Brain microvascular endothelial cell (primary cell): ENCODE measurements around the gene ZNF135.

Experiments
- DNase-seq: peaks from one replicate; pipeline ENCODE4 v3.0.0-alpha.2; 2020
- H3K27ac ChIP-seq: fragments of 250-450 bp; sonication (Bioruptor Pico); 2 replicates; pipeline ENCODE4 v1.5.1; 2020; ENCODE audit warnings: mild to moderate bottlenecking, moderate library complexity
- H3K27me3 ChIP-seq: fragments of 250-450 bp; sonication (Bioruptor Pico); replicated peaks from 2 replicates; pipeline ENCODE4 v1.5.1; 2020; ENCODE audit warnings: mild to moderate bottlenecking
- H3K36me3 ChIP-seq: fragments of 250-450 bp; sonication (Bioruptor Pico); replicated peaks from 2 replicates; pipeline ENCODE4 v1.5.1; 2020; ENCODE audit warnings: mild to moderate bottlenecking
- H3K4me3 ChIP-seq: 2 replicates; pipeline ENCODE4 v1.5.1; 2011; ENCODE audit warnings: low read depth, mild to moderate bottlenecking, control low read depth, low read length, moderate library complexity
- in situ Hi-C: cut with HindIII; loops from 2 replicates; pipeline ENCODE4 v1.10.0; 2017; ENCODE audit warnings: low sequenced_read_pairs, low pct_ligation_motif_present
- TF ChIP-seq, protein P1 (sequence below): IDR thresholded peaks from 2 replicates; pipeline ENCODE4 v1.5.1; 2011; ENCODE audit warnings: low read depth, mild to moderate bottlenecking, moderate library complexity, low read length, control low read depth, inconsistent platforms; ENCODE audit errors: missing control alignments

ZNF135 gene

DNA sequence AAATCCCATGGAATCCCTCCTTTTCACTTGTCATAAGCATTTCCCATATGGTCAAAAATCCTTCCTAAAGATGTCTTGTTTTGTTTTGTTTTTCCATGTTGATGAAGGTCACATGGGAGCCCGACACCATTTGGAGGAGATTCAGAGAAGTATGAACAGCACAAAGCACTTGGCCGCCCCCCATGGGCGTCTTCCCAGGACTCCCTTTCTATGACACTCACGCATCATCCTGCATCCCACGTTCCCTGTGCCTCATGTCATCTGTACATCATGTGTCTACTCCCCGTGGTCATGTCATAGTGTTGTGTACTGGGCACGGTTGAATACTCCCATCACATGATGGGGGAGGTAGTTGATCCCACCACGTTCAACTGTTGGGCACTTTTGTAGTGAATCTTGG lies 23.2 kb upstream of the ZNF135 start:
- Histone ChIP-seq H3K27ac (no peak overlapping the region), H3K27me3 (no peaks in the 10 kb centered on the region), H3K4me3 (no peak overlapping the region), H3K36me3 (no peaks in the 10 kb centered on the region)
- DNase-seq, result no peak
- in situ Hi-C loops, result no loop called here
- TF ChIP-seq, protein P1, sequence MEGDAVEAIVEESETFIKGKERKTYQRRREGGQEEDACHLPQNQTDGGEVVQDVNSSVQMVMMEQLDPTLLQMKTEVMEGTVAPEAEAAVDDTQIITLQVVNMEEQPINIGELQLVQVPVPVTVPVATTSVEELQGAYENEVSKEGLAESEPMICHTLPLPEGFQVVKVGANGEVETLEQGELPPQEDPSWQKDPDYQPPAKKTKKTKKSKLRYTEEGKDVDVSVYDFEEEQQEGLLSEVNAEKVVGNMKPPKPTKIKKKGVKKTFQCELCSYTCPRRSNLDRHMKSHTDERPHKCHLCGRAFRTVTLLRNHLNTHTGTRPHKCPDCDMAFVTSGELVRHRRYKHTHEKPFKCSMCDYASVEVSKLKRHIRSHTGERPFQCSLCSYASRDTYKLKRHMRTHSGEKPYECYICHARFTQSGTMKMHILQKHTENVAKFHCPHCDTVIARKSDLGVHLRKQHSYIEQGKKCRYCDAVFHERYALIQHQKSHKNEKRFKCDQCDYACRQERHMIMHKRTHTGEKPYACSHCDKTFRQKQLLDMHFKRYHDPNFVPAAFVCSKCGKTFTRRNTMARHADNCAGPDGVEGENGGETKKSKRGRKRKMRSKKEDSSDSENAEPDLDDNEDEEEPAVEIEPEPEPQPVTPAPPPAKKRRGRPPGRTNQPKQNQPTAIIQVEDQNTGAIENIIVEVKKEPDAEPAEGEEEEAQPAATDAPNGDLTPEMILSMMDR, result no peak

DNA sequence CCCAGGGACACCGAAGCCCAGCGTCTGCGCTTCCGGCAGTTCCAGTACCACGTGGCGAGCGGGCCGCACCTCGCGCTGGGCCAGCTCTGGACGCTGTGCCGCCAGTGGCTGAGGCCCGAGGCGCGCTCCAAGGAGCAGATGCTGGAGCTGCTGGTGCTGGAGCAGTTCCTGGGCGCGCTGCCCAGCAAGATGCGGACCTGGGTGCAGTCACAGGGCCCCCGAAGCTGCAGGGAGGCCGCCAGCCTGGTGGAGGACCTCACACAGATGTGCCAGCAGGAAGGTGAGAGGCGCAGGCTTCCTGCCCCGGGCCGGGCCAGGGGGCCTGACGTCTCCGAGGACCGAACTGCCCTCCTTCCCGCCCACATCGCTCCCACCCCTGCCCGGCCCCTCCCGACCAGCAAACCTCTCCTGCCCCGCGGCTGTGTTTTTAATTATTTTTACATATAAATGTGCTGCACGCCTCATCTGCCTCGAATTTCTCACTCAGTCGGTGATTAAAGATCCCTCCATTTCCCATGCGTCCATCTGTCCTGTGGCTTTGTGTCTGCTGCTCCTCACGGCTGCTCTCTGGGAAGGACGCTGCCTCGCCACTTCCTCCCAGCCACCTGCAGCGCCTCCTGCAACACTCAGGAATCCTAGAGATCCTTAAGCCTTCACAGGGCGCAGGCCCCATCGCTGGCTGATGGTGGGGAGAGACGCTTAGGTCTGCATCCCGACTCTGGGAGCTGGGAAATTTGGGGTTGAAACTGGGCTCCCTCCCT lies 21.0 kb upstream of the ZNF135 start:
- no peak for DNase-seq
- TF ChIP-seq, protein P1, result no peak
- H3K4me3 ChIP-seq, result no peak overlapping the region
- in situ Hi-C loops, result no loop called here
- no peaks in the 10 kb centered on the region for H3K36me3 ChIP-seq
- no peak overlapping the region for H3K27ac ChIP-seq
- H3K27me3 ChIP-seq, result no peaks in the 10 kb centered on the region

DNA sequence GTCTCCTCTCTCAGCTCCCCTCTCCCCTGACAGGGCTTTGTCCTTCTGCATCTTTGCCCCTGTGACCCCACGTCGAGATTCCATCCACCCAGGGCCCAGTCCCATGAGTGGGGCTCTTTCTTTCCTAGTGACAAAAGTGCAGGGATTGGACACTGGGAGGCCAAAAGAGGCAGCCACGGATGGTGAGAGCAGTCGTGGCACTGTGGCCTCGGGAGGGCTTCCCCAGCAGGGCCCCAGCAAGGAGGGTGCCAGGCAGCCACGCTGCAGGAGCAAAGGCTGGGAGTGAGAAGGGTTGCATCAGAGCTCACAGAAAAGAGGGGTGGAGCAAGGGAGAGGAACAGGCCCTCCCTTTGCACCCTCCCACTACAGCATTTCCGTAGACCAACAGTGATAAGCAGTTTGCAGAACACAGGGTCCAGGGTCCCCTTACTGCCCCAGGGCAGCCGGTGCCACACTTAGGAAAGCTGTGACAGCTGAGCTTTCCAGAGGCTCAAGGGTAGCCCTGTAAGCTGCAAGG lies 20.3 kb upstream of the ZNF135 start:
- TF ChIP-seq, protein P1, result no peak
- in situ Hi-C loops, result no loop called here
- DNase-seq, result no peak
- no peak overlapping the region for H3K4me3 ChIP-seq
- no peak overlapping the region for H3K27ac ChIP-seq
- H3K36me3 ChIP-seq, result no peaks in the 10 kb centered on the region
- H3K27me3 ChIP-seq, result no peaks in the 10 kb centered on the region

DNA sequence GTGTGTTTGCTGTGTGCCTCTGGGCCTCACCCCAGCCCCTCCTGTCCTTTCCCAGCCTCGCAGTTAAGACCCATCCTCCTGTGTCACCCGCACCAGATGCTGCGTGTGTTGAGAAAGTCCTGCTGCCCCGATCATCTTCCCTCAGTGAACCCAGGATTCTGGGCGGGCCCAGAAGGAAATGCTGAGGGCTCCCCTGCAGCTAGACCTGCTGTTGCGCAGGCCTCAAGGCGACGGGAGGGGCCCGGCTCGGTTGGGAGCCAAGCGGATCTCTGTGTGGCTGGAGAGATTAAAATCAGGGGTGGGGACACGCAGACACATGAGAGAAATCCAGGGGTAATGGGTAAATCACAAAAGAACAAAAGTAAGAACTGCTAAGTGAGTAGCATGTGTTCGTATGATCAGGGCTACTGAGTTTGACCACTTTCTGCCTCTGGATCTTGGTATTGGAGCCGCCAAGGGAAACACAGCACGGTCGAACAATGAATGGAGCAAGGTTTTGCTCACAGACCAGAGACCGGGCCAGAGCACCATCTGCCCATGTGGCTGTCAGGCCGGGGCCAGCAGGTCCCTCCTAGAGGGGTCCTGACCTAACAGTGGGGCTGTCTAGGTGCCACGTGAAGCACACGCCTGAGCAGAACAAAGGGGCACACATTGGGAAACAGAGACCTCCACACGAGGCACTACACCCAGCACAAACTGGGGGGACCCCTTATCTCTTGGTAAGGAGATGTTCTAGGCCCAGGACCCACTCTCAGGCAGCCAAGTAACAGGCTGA lies 18.1 kb upstream of the ZNF135 start:
- in situ Hi-C loops, result no loop called here
- no peak for DNase-seq
- Histone ChIP-seq H3K27ac (no peak overlapping the region), H3K36me3 (no peaks in the 10 kb centered on the region), H3K27me3 (no peaks in the 10 kb centered on the region), H3K4me3 (no peak overlapping the region)
- TF ChIP-seq, protein P1, result no peak

DNA sequence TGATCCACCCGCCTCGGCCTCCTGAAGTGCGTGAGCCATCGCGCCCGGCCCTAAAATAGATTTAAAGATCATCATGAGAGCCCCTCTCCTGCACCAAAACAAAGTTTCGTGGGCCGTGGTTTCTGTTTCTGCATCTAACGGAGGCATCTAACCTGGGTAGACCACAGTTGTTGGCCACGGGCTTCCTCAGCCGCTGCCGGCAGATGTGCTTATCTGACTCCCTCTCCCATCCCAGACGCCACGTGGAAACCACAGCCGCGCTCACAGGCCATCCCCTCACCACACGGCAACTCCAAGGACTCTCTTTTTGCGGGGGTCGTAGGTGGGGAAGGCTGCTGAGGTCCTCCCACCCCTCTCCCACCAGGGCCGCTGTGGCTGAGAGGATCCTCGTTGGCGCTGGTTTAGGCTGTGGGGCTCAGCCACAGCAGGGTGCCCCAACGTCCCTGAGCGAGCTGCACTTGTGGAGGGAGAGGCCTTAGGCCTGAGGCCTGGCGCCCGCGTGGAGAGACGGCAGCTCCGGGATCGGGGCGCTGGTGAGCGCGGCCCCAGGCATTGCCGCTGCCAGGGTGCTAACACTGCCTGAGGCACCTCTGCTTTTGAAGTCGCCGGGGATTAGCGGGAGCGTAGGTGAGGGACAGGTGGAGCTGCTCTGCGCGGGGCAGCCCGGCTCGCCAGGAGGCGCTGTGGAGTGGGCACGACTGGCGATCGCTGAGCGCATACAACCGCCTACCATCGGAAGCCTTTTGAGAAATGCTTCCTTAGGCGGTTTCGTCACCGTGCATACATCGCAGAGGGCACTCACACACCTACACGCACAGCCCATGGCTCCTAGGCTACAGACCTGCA lies 16.4 kb upstream of the ZNF135 start:
- Histone ChIP-seq H3K36me3 (no peaks in the 10 kb centered on the region), H3K27ac (no peak overlapping the region), H3K27me3 (no peaks in the 10 kb centered on the region), H3K4me3 (no peak overlapping the region)
- in situ Hi-C loops, result no loop called here
- no peak for DNase-seq
- TF ChIP-seq, protein P1, result no peak
